Stimulated activated CD4-positive, alpha-beta T cell treated with anti-CD3 and anti-CD28 coated beads, TNF-alpha, amount 100 ng/mL, for 48 hours (primary cell): ENCODE results near the gene NKX2-4.
"Not testable (repeated sequence)": the region's sequence is repeated elsewhere in the genome, so short reads cannot be mapped to it uniquely, and the experiment has no call there.

Experiments
- DNase-seq, 3 donors: peaks; one replicate each; pipeline ENCODE4 v3.0.0-alpha.2; 2020; ENCODE audit warnings: low read depth in 3 of 3

The NKX2-4 gene

GRCh38 chr20:21393816-21394519, 3.4 kb downstream of the NKX2-4 start:
- DNase-seq, result no peak

GRCh38 chr20:21393166-21393565, 4.2 kb downstream of the NKX2-4 start:
- no peak for DNase-seq

GRCh38 chr20:21391972-21392352, 5.4 kb downstream of the NKX2-4 start:
- DNase-seq, result no peak

GRCh38 chr20:21391185-21391971, 5.9 kb downstream of the NKX2-4 start:
- DNase-seq, result no peak

- DNase-seq, result no peak
Observed at GRCh38 chr20:21390768-21391167, 6.6 kb downstream of the NKX2-4 start.

GRCh38 chr20:21389368-21389767, 8.0 kb downstream of the NKX2-4 start:
- DNase-seq, result no peak

GRCh38 chr20:21388566-21388965, 8.8 kb downstream of the NKX2-4 start:
- DNase-seq, result no peak

- no peak for DNase-seq
Observed at GRCh38 chr20:21387528-21387927, 9.8 kb downstream of the NKX2-4 start.

- DNase-seq, result no peak
Observed at GRCh38 chr20:21386111-21386510, 11.2 kb downstream of the NKX2-4 start.

GRCh38 chr20:21384308-21384892, 12.9 kb downstream of the NKX2-4 start:
- DNase-seq, result no peak

GRCh38 chr20:21381619-21382018, 15.7 kb downstream of the NKX2-4 start:
- DNase-seq, result no peak

- DNase-seq, result no peak
Observed at GRCh38 chr20:21380711-21381110, 16.6 kb downstream of the NKX2-4 start.

GRCh38 chr20:21378259-21378658, 19.1 kb downstream of the NKX2-4 start:
- no peak for DNase-seq

GRCh38 chr20:21377701-21378100, 19.6 kb downstream of the NKX2-4 start:
- DNase-seq, result no peak

GRCh38 chr20:21376626-21377025, 20.7 kb downstream of the NKX2-4 start:
- no peak for DNase-seq

GRCh38 chr20:21373436-21373835, 23.9 kb downstream of the NKX2-4 start:
- DNase-seq, result no peak

GRCh38 chr20:21372016-21372415, 25.3 kb downstream of the NKX2-4 start:
- no peak for DNase-seq

GRCh38 chr20:21371193-21371592, 26.1 kb downstream of the NKX2-4 start:
- DNase-seq, result no peak

GRCh38 chr20:21368791-21369190, 28.5 kb downstream of the NKX2-4 start:
- DNase-seq, result no peak

GRCh38 chr20:21366273-21366672, 31.1 kb downstream of the NKX2-4 start:
- DNase-seq, result not testable (repeated sequence)

- no peak for DNase-seq
Observed at GRCh38 chr20:21365771-21366170, 31.6 kb downstream of the NKX2-4 start.

GRCh38 chr20:21364413-21364812, 32.9 kb downstream of the NKX2-4 start:
- DNase-seq, result no peak

- DNase-seq, result no peak
Observed at GRCh38 chr20:21361266-21361665, 36.1 kb downstream of the NKX2-4 start.
